Esophagus squamous epithelium (tissue), 4 donors: ENCODE results near the gene FBXO31.

Source experiments
- CTCF ChIP-seq, 6 experiments: fragments of 450-650 bp in 4 of 6; fragments of 200-600 bp in 2 of 6; sonication (generic) in 2 of 6; IDR thresholded peaks; one replicate each; pipeline ENCODE4 v1.5.1; 2016 to 2019; ENCODE audit warnings: antibody characterized with exemption in 6 of 6, mild to moderate bottlenecking in 4 of 6, moderate library complexity in 4 of 6
- POLR2A ChIP-seq, 4 donors: fragments of 450-650 bp; IDR thresholded peaks; one replicate each; pipeline ENCODE4 v1.6.1; 2017; ENCODE audit warnings: antibody characterized with exemption in 4 of 4, mild to moderate bottlenecking in 4 of 4, moderate library complexity in 3 of 4

- TF ChIP-seq CTCF (IDR thresholded peaks at IDR 0.05) = no peak
- no peak for TF ChIP-seq POLR2A (IDR thresholded peaks at IDR 0.05)
Observed at GRCh38 chr16:87361916-87362619, 21.5 kb downstream of the FBXO31 start.
